Activated B cell treated with CpG ODN at 0.5 μM for 24 hours (primary cell): Measurements from ENCODE around the gene YKT6. TPM values are rescaled to one million over a fixed set of nuclear protein-coding genes. Genes with fewer than 3 reads are reported as not detected.
A peak's percentile ranks its signal among the peaks of the same experiment; 100 is the strongest.
"Not testable (repeated sequence)": the region's sequence is repeated elsewhere in the genome, so short reads cannot be mapped to it uniquely, and the experiment has no call there.

Source experiments
- ATAC-seq: fragments of 200-7000 bp; cut with Tn5 transposase; one replicate; pipeline ENCODE4 v1.10.0; 2021; ENCODE audit warnings: low read depth, mild to moderate bottlenecking, moderate library complexity
- CTCF ChIA-PET: fragments of 350-600 bp; sonication (Branson Sonifier 250); formaldehyde crosslinking; loops from one replicate; lab custom pipeline; 2021; ENCODE audit warnings: antibody characterized with exemption; lab: Charles Lee
- POLR2A ChIA-PET: fragments of 350-600 bp; sonication (Branson Sonifier 250); formaldehyde crosslinking; loops from one replicate; lab custom pipeline; 2021; ENCODE audit warnings: antibody characterized with exemption; lab: Charles Lee
- DNase-seq: peaks from one replicate; pipeline ENCODE4 v3.0.0; 2022
- H3K27ac Mint-ChIP-seq: one replicate; pipeline ENCODE4 v1.8.0; 2020; ENCODE audit warnings: mixed read lengths
- H3K27me3 Mint-ChIP-seq: one replicate; pipeline ENCODE4 v1.8.0; 2021; ENCODE audit warnings: mixed read lengths
- H3K36me3 Mint-ChIP-seq: one replicate; pipeline ENCODE4 v1.8.0; 2021; ENCODE audit warnings: low read depth, mixed read lengths
- H3K4me1 Mint-ChIP-seq: one replicate; pipeline ENCODE4 v1.8.0; 2021; ENCODE audit warnings: mixed read lengths
- H3K4me3 Mint-ChIP-seq: one replicate; pipeline ENCODE4 v1.8.0; 2020; ENCODE audit warnings: mild to moderate bottlenecking, mixed read lengths
- H3K9me3 Mint-ChIP-seq: one replicate; pipeline ENCODE4 v1.8.0; 2020; ENCODE audit warnings: mixed read lengths
- CTCF ChIP-seq: fragments of 200-600 bp; IDR thresholded peaks from one replicate; pipeline ENCODE4 v1.8.0; 2022; ENCODE audit warnings: antibody characterized with exemption, mild to moderate bottlenecking
- intact Hi-C: fragments of 100-400 bp; cut with micrococcal nuclease; formaldehyde crosslinking; loops from one replicate; pipeline ENCODE4 v1.15.1; 2024
- total RNA-seq: library from RNA; stranded (reverse); gene quantifications from 2 replicates; pipeline ENCODE4 v1.2.3, GENCODE V29; 2022

Gene YKT6
- total RNA-seq, 1 donor from 2014 or later: 78.2 TPM

GRCh38 chr7:44162785-44163395 lies 37.9 kb upstream of the YKT6 start:
- H3K9me3 Mint-ChIP-seq: peaks cover 9% of the 10 kb centered on the region
- no peak for TF ChIP-seq CTCF
- no peak overlapping the region for H3K4me3 Mint-ChIP-seq
- ATAC-seq: no peak
- H3K4me1 Mint-ChIP-seq: peaks cover 6% of the 10 kb centered on the region
- H3K36me3 Mint-ChIP-seq: no peaks in the 10 kb centered on the region
- CTCF ChIA-PET: no interaction called here
- no peaks in the 10 kb centered on the region for H3K27me3 Mint-ChIP-seq
- H3K27ac Mint-ChIP-seq: no peak overlapping the region
- POLR2A ChIA-PET: no interaction called here
- DNase-seq: no peak
- intact Hi-C loops: no loop called here

- H3K4me1 Mint-ChIP-seq: peaks cover 11% of the 10 kb centered on the region
- ATAC-seq (no peak), DNase-seq (no peak)
- intact Hi-C loops: no loop called here
- no peaks in the 10 kb centered on the region for H3K36me3 Mint-ChIP-seq
- no peak for TF ChIP-seq CTCF
- H3K4me3 Mint-ChIP-seq: no peak overlapping the region
- CTCF ChIA-PET: no interaction called here
- H3K27ac Mint-ChIP-seq: no peak overlapping the region
- POLR2A ChIA-PET: no interaction called here
- peaks cover 9% of the 10 kb centered on the region for H3K9me3 Mint-ChIP-seq
- no peaks in the 10 kb centered on the region for H3K27me3 Mint-ChIP-seq
Measured at GRCh38 chr7:44163591-44163990, 37.2 kb upstream of the YKT6 start.

- Mint-ChIP-seq H3K27ac (peak overlapping the region; percentile 3), H3K4me1 (peaks cover 15% of the 10 kb centered on the region), H3K27me3 (no peaks in the 10 kb centered on the region), H3K9me3 (peaks cover 9% of the 10 kb centered on the region), H3K4me3 (no peak overlapping the region), H3K36me3 (no peaks in the 10 kb centered on the region)
- no peak for TF ChIP-seq CTCF
- intact Hi-C loops: loop anchor here (2.0 kb wide), 2 partner anchors 15 to 21 kb away; no protein-coding TSS in a partner anchor
- ChIA-PET CTCF (no interaction called here), POLR2A (no interaction called here)
- no peak for DNase-seq
- ATAC-seq: peak; percentile 61
Measured at GRCh38 chr7:44167920-44168319, 32.9 kb upstream of the YKT6 start.

- CTCF ChIA-PET, H3K9me3 Mint-ChIP-seq, DNase-seq, H3K4me3 Mint-ChIP-seq, H3K27me3 Mint-ChIP-seq, H3K27ac Mint-ChIP-seq, intact Hi-C loops, ATAC-seq, H3K36me3 Mint-ChIP-seq: not testable (repeated sequence)
- H3K4me1 Mint-ChIP-seq: peaks cover 15% of the 10 kb centered on the region
- POLR2A ChIA-PET: interaction anchor here (0.6 kb wide), 1 partner anchor 74 kb away, joined by 5 read pairs; no protein-coding TSS in a partner anchor
Measured at GRCh38 chr7:44171901-44172300, 28.9 kb upstream of the YKT6 start.

- ChIA-PET POLR2A (no interaction called here), CTCF (no interaction called here)
- peaks cover 15% of the 10 kb centered on the region for H3K4me1 Mint-ChIP-seq
- H3K27ac Mint-ChIP-seq: no peak overlapping the region
- DNase-seq (no peak), ATAC-seq (no peak)
- intact Hi-C loops: no loop called here
- H3K4me3 Mint-ChIP-seq: no peak overlapping the region
- no peaks in the 10 kb centered on the region for H3K36me3 Mint-ChIP-seq
- H3K27me3 Mint-ChIP-seq: no peaks in the 10 kb centered on the region
- H3K9me3 Mint-ChIP-seq: no peaks in the 10 kb centered on the region
- TF ChIP-seq CTCF: no peak
Measured at GRCh38 chr7:44172352-44172751, 28.4 kb upstream of the YKT6 start.
